HG03060 (cell line): ENCODE results near the gene HSD11B1.

ENCODE experiments used
- ATAC-seq: cut with Tn5 transposase; IDR thresholded peaks from one replicate; pipeline ENCODE4 v1.9.1; 2021; ENCODE audit warnings: low read depth, moderate number of reproducible peaks; ENCODE audit not compliant: unreplicated experiment

HSD11B1 gene

DNA sequence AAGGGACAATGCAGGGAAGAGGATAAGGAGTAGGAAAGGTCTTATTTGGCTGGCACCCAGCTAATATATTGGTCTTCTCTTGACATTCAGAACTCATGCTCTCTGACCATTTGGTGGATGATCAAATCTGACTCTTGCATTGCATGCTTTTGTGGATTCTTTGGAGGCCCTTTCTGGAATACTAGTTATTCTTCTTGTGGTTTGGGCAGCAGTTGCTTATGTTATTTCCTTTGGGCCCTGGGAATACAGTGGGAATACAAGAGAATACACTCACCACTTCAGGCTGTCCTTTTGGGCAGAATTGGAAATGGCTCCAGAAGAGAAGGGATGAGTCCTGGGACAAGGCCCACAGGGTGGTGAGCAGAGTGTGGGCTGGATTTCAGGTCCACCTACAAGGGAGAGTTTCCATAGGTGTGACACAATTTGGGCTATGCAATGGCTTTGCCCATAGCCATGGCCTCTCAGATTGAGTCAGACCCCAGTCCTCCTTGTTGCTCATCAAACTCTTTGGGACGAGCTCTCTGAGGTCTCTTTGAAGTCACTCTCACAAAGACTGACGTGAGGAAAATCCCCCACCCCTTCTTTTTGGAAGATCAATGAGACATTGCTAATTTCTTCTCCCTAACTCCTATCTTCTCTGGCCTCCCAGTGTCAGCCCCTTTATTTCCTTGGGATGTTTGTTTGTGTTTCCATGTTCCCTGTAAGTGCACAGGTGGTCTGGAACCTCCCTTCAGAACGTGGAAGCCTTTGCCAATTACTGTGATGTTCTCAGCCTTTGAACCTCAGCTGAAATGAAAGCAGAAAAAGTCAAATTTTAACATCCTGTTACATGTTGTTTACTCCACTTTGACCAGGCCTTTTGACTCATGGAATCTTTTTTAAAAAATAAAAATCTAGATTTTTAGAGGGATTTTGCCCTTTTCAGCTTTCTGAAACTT lies 19.4 kb downstream of the HSD11B1 start:
- no peak for ATAC-seq

DNA sequence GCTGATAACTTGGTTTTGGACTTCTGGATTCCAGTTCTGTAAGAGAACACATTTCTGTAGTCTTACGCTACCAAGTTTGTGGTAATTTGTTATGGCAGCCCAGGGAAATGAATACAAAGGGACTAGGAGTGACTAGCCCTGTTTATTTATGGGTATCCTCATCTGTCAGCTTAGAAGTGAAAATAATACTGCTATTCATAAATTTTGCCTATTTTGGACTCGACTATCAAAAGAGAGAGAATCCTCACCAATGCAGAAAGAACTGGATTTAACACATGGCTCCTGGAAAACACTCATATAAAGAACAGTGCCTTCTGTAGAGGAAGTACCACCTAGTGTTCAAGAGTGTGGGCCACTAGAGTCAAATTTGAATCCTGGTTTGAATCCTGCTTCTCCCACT lies 22.6 kb downstream of the HSD11B1 start:
- ATAC-seq: no peak

DNA sequence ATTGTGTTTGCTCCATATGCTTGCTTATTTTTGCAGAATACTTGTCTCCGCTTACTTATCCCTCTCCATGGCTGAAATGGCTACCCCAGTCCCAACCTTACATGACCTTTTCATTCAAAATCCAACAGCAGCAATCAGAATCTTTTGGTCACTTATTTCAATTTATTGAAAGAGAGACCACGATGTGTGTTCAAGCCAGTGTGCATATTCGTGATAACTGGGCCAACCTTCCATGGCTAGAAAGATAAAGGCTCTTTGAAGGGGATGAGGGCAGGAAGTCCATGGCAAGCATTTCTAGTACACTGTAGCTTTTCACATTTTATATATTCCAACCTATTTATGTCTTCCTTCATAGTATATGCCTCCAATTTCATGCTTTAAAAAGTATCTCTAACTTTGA lies 23.1 kb downstream of the HSD11B1 start:
- ATAC-seq: no peak

DNA sequence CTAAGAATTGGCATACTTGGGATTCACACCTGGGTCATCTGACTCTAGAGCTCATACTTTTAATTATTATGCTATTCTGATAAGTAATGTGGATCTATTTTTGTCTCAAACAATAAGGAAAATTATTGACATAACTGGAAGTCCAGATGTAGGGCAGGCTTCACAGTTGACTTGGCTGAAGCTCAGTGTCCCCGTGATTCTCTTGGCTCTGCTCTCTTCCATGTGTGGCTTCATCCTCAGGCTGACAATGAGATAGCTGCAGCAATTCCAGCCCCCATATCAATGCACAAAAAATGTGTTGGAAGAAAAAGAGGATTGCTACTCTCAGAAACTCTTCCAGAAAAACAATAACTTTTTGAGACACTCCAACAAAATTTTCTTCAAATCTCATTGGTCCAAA lies 23.8 kb downstream of the HSD11B1 start:
- ATAC-seq: no peak

DNA sequence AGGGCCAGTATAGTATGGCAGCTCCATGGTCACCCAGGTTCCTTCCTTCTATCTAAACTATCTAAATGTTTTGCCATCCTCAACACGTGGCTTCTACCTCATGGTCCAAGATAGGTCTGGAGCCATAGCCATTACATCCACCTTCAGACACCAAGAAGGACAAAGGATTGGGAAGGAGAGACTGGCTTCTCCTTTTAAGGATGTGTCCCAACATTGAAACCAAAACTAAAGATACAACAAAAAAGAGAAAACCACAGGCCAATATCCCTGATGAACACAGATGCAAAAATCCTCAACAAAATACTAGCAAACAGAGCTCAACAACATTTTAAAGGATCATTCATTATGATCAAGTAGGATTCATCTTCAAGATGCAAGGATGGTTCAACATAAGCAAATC lies 24.8 kb downstream of the HSD11B1 start:
- ATAC-seq: no peak

DNA sequence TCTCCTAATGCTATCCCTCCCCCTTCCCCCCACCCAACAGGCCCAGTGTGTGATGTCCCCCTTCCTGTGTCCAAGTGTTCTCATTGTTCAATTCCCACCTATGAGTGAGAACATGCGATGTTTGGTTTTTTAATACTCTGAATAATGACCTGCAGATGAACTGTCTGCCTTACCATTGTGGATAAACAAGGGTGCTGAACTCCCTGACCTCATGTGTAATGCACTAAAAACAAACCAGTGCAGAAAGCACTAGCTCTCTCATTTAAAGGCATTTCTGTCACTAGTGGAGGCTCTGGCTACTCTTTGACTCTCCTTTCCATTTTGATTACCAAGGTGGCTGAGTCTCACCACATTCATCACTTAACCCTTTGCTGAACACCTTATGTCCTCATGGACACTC lies 28.1 kb downstream of the HSD11B1 start:
- ATAC-seq: no peak

DNA sequence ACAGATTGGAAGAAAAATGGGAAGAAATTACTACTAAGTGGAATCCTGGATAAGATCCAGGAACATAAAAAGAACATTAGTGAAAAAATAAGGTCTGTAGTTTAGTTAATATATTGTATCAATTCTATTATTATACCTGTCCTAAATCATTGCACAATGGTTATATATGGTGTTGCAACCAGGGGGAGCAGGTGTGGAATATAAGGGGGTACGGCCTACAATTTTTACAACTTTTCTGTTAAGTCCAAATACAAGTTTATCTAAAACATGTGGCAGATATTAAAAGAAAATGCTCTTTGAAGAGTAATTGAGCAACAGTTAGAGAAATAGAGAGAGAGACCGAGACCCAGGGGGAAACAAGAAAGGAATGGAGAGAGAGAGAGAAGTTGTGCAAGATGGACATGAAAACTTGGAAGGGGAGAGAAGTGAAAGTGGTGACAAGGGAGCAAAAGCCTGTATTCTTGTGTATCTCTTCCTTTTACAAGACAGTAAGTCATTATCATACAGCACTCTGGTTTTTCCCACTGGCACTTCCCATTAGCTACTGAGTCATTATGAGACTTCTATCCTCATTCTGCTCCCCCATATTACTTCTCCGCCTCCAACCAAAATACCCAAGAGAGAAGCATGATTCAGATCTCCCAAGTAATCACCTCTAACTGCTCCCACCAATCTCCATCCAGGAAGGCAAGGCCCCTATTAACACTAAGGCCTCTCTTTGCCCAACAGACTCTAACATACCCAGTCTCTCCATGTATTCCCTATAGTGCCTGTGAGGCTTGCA lies 29.0 kb downstream of the HSD11B1 start:
- no peak for ATAC-seq

DNA sequence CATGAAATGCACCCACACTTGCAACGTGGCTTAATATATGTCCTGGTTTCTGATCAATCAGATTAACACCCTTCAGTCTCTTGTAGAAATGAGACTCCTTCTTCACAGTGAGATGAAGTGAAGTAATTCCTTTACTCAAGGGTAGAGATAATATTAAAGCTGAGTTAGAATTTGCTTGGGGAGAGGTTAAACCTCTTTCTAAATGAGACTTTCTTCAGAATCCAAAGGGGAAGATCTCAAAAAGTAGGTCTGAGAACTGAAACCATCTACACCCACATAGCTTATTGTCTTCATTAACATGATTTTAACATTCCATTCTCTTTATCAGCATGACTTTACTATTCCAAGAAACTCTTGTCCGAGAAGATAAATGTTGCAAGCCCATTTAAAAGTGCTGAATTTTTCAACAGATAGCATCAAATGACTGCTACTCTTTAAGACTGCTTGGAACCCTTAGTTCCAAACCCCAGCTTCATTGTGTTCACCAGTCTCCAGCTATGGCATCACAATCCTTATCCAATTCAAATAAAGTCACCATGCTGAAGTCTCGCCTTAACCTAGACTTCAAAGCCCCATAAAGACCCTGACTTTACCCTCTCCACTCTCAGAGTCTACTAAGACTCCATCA lies 32.0 kb downstream of the HSD11B1 start:
- ATAC-seq: no peak

DNA sequence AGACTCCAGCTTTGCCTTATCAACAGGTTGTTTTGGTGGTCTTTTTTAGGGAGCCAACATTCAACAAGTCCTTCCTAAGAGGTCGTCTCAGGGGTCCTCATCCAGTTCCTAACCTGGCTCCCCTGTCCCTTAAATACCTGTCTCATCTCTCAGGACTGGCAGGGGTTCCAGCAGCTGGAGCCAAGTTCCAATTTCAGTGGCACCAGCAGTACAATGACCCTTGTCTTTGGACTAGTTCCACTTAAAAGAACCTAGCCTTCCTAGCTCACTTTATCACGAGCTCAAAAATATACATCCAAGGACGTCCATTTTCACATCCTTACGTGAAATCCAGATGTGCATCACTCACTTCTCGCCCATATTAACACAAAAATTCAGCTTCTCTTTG lies 32.5 kb downstream of the HSD11B1 start:
- ATAC-seq: no peak

DNA sequence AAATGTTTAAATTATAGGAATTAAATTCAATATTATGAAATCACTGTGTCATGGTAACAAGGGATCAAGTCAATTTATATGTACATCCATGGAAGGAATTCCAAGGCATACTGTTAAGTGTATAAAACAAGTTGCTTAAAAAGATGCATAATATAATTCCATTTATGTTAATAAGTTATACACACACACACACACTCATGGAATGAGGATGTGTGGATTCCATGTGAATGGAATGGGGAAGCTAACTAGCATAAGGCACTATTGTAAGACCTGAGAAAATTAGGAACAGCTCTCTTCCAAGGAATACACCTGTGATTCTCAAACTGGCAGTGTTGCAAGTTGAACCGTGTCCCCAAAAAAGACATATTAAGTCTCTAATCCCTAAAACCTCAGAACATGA lies 33.6 kb downstream of the HSD11B1 start:
- no peak for ATAC-seq

DNA sequence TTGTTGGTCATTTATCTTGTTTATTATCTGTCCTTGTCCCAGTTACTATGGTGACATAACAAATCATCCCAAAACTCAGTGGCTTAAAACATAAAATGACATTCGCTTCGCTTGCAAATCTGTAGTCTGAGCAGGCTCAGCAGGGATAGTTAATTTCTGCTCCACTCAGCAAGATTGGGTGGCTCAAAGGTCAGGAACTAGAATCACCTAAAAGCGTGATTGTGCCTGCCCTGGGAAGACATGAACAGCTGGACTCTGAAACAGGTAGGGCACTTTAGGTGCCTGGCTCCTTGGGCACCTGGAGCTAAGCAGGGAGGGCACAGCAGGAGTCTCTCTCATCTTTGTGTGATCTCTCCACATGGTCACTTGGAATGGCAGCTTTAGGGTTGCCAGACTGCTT lies 36.5 kb downstream of the HSD11B1 start:
- ATAC-seq: no peak

DNA sequence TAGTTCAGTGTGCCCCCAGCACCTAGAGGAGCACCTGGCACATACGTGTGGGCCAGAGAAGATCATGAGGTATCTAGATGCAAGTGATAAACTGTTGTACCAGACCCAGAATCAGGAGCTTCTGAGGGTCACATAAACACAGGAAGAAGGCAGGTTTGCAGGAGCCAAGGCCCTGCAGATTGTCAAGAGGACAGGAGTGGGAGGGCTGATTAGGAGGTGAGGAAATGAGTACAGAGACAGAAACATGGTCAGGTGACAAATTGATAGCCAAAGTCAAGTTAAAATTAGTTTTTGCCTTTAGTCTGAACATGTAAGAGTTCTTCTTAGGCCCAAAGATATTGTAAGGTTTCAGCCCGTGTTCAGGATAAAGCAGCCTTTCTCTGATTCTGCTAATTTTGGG lies 37.2 kb downstream of the HSD11B1 start:
- no peak for ATAC-seq

DNA sequence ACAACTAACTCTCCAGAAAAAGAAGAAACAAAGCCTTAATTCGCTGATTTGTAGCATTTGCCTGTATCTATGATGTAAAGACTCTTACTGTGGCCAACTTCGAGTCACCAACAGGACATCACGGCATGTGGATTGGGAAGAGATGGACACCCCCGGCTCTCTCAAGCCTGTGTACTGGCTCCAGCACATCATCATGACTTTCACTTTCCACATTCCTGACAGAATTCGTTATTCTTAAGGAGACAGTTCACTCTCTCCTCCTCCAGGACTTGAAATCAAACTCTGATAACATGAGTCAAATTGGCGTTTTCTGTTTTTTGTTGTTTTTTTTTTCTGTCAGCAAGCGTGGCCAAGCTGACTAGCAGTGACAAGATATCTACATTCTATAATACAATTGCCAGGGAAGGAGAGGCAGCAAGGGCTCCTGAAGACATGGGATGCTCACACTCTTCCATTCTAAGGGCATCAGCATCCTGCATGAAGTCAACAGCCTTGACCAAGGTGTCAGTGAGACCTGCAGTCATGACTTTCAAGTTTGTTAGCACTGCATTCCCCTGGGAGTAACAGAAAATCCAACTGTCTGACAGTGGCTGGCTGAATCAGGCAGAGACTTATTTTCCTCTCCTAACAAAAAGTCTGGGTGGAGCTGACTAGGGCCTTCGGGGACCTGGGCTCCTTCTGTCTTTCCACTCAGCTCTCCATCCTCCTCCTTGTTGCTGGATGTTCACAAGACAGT lies 37.9 kb downstream of the HSD11B1 start:
- ATAC-seq: no peak

DNA sequence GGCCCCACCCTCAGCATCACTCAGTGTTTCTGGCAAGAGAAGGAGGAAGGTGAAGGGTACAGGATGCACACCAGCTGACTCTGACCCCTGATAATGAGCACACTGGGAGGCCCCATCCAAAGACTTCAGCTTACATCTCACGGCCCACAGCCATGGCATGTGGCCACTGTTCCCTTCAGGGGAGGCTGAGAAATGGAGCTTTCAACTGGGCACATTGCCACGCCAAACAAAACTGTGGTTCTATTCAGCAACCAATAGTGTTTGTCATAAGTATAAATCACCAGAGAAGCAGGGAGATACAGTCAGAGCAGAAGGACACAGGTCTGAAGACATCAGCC lies 38.5 kb downstream of the HSD11B1 start:
- ATAC-seq: no peak

DNA sequence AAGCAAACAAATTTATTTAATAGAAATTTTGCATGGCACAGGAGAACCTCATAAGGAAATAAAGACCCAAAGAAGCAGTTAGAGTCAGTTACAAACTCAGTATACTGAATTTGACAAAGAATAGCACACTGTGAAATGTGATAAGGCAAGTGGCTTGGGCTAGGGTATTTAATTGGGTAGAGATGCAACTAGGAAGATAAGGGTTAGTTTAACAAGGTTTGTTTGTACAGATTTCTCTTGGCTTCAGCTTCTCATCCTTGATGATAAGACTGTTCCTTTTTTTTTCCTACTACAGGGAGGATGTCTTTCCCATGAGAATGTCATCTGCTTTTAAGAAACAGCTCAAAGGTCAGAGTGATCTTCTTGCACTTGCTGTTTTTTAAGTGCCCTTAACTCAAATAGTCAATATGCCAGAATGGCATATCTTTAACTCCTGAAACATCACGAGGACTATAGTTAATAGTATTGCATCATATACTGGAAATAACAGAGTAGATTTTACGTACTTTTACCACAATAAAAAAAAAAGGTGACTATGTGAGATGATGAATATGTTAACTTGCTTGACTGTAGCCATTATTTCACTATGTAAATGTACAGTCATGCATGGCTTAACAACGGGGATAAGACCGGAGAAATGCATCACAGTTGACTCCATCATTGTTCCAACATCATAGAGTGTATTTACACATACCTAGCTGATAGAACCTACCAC lies 42.0 kb downstream of the HSD11B1 start:
- ATAC-seq: no peak

DNA sequence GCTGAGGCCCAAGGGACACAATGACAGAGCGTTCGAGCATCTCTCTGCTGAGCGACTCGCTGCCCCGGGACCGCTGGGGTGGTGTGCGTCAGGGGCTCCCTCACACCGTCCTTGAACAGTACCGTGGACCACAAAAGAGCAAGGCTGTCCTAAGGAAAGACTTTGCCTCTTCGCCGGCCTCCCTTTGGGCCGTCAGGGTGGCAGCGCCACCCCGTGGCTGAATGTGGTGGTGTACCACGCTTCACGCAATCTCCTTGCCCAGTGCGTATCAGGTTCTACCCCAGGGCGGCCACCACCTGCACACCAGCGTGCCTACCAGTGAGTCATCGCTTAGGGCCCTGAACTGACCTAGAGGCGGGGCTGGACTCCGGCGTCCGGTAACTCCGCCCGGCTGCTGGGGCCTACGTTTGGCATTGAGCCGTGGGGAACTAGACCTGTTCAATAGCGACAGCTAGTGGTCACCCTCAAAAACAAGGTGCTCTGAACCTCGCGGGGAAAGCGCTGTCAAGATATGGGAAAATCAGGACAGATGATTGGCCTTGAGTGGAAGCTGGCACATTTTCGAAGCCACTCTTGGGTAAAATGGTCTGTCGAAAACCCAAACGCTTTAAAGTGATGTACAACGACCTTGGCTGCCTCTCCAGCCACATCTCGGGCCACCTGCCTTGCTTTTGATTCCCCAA lies 43.1 kb downstream of the HSD11B1 start:
- peak; percentile 66 for ATAC-seq

DNA sequence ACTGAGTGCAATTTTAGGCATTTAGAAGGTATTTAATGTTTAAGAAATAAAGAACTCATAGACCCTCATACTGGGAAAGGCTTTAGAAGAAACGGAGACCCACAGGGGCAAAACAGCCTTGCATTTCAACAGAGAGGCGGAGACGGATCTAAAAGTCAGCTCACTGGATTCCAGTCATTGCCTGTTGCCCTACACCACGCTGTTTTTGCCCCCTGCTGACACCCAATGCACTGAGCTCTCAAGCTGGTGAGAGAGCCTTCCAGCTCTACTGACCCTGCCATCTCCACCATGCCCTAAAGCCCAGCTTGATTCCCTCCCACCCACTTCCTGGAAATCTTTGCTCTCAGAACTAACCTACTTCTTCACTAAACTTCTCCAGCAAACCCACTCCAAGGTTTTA lies 44.0 kb downstream of the HSD11B1 start:
- ATAC-seq: no peak

DNA sequence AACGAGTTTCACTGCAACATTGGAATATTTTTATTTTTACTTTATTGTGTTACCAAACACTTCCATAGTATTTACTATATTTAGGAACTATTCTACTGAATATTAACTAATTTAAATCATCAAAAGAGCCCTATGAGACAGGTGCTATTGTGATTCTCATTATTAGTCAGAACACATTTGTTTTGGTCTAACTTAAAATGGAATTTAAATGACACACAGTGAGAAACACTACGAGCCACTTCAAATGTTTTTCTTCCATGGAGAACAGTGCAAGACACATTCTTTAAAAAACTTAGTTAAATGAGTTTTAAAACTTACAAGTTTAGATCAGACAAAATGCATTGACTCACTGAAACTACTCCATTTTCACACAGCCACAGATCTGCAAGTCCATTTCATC lies 44.6 kb downstream of the HSD11B1 start:
- ATAC-seq: no peak

DNA sequence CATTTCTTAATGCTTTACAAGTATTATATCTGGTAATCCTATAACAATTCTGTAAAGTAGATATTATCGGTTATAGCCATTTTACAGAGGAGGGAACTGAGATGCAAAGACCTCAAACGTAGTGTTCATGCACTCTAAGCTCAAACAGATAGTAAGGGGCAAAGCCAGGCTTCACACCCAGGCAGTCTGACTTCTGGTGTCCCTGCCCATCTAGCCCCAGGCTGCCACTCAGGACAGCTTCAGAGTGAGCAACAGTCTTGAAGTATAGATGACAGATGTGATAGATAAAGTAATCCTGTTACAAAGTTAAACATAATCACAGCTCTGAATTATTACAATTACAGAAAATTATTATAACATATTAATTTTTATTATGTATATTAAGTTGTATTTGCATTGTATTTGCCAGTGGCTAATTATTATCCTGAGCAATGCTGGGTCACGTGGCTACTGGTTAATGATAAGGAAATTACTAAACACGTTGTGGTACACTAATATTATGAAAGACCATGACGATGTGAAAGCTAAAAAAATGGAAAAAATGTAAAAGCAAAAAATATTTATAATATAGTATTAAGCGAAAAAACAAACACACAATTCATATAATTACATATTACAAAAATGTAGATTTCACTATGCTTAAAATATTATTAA lies 45.2 kb downstream of the HSD11B1 start:
- ATAC-seq: no peak
